Endothelial cell of umbilical vein (primary cell): ENCODE data around the gene KRT1. TPM values are rescaled to one million over a fixed set of nuclear protein-coding genes. Genes with fewer than 3 reads are reported as not detected.

ENCODE experiments used
- BruUV-seq: library from RNA; stranded (reverse); fragments of 400-500 nt; replicated peaks from 2 replicates; lab custom pipeline; 2021; lab: Mats Ljungman, UMichigan
- CTCF ChIA-PET: fragments of 300-600, 350-600 bp; sonication (Branson Sonifier 250); formaldehyde crosslinking; loops from one replicate; lab custom pipeline; 2021; ENCODE audit warnings: antibody characterized with exemption, inconsistent platforms; lab: Charles Lee
- POLR2A ChIA-PET: fragments of 300-600, 350-600 bp; sonication (Branson Sonifier 250); formaldehyde crosslinking; loops from one replicate; lab custom pipeline; 2021; ENCODE audit warnings: antibody characterized with exemption, inconsistent platforms; lab: Charles Lee
- DNase-seq: peaks from one replicate; pipeline ENCODE4 v3.0.0-alpha.2; 2011; ENCODE audit warnings: low read depth, low spot score
- FAIRE-seq: peaks from 2 replicates; lab custom pipeline; 2011; peaks lifted over from hg19 to GRCh38; lab: Jason Lieb, UNC
- H2AFZ ChIP-seq: 2 replicates; pipeline ENCODE4 v1.6.0; 2012; ENCODE audit warnings: low read depth, low read length, control low read depth, inconsistent platforms
- H3K27ac ChIP-seq: 2 replicates; pipeline ENCODE4 v1.5.1; 2011; ENCODE audit warnings: low read depth, mild to moderate bottlenecking, control low read depth, low read length, moderate library complexity; ENCODE audit not compliant: insufficient read depth
- H3K27me3 ChIP-seq, 2 experiments: 2 replicates each; pipeline versions ENCODE4 v1.6.0 to v1.6.1; 2011; ENCODE audit warnings: low read length in 2 of 2, mixed read lengths in 1 of 2; ENCODE audit not compliant: control insufficient read depth in 2 of 2, insufficient read depth in 2 of 2
- H3K36me3 ChIP-seq, 2 experiments: 2 replicates in 1 of 2; 3 replicates in 1 of 2; pipeline ENCODE4 v1.5.1; 2011; ENCODE audit warnings: low read length in 2 of 2, mild to moderate bottlenecking in 1 of 2, moderate library complexity in 1 of 2; ENCODE audit not compliant: control insufficient read depth in 2 of 2, insufficient read depth in 2 of 2; ENCODE audit errors: extremely low read depth in 1 of 2
- H3K4me1 ChIP-seq: 3 replicates; pipeline ENCODE4 v1.5.1; 2011; ENCODE audit warnings: mild to moderate bottlenecking, low read length; ENCODE audit not compliant: control insufficient read depth, insufficient read depth; ENCODE audit errors: extremely low read depth
- H3K4me2 ChIP-seq: 2 replicates; pipeline ENCODE4 v1.6.1; 2011; ENCODE audit warnings: low read length, control low read depth, mixed read lengths; ENCODE audit not compliant: insufficient read depth
- H3K4me3 ChIP-seq, 3 experiments: fragments of 200-600 bp in 1 of 3; sonication (generic), shearing (Covaris generic) in 1 of 3; replicated peaks in 1 of 3; 2 replicates each; pipeline ENCODE4 v1.5.1; 2011 to 2016; ENCODE audit warnings: control low read depth in 3 of 3, low read length in 3 of 3, mild to moderate bottlenecking in 2 of 3, inconsistent platforms in 1 of 3, low read depth in 1 of 3, moderate library complexity in 1 of 3; ENCODE audit not compliant: insufficient read depth in 1 of 3
- H3K79me2 ChIP-seq: 2 replicates; pipeline ENCODE4 v1.6.0; 2012; ENCODE audit warnings: low read length, inconsistent platforms; ENCODE audit not compliant: control insufficient read depth, insufficient read depth
- H3K9ac ChIP-seq: replicated peaks from 2 replicates; pipeline ENCODE3; 2011; ENCODE audit warnings: low read length, control low read depth; ENCODE audit not compliant: insufficient read depth; ENCODE audit errors: extremely low read depth
- H3K9me1 ChIP-seq: replicated peaks from 3 replicates; pipeline ENCODE4 v1.6.0; 2011; ENCODE audit warnings: mild to moderate bottlenecking, low read length; ENCODE audit not compliant: control insufficient read depth, insufficient read depth; ENCODE audit errors: extremely low read depth
- H3K9me3 ChIP-seq: replicated peaks from 2 replicates; pipeline ENCODE4 v1.5.1; 2012; ENCODE audit warnings: low read length, inconsistent platforms; ENCODE audit not compliant: control insufficient read depth, insufficient read depth
- H4K20me1 ChIP-seq: replicated peaks from 2 replicates; pipeline ENCODE3; 2011; ENCODE audit warnings: mild to moderate bottlenecking, low read length; ENCODE audit not compliant: control insufficient read depth, insufficient read depth; ENCODE audit errors: extremely low read depth
- CTCF ChIP-seq, 2 donors: IDR thresholded peaks; 1 replicate in 1 of 2; 2 replicates in 1 of 2; pipeline ENCODE4 v1.5.1; 2011; ENCODE audit warnings: low read length in 2 of 2, mild to moderate bottlenecking in 2 of 2, moderate library complexity in 2 of 2, control low read depth in 1 of 2, inconsistent platforms in 1 of 2, low read depth in 1 of 2; ENCODE audit not compliant: insufficient read depth in 1 of 2; ENCODE audit errors: extremely low read depth in 1 of 2
- FOS ChIP-seq: IDR thresholded peaks from 2 replicates; pipeline ENCODE4 v1.6.1; 2011; ENCODE audit warnings: mild to moderate bottlenecking, low read length, moderate library complexity, borderline replicate concordance; ENCODE audit not compliant: insufficient read depth
- JUN ChIP-seq: IDR thresholded peaks from 2 replicates; pipeline ENCODE4 v1.6.1; 2011; ENCODE audit warnings: borderline replicate concordance, low read depth; ENCODE audit not compliant: insufficient read length, insufficient read depth
- POLR2A ChIP-seq: IDR thresholded peaks from 2 replicates; pipeline ENCODE4 v1.6.1; 2012; ENCODE audit warnings: low read depth, mild to moderate bottlenecking, control low read depth, low read length
- POLR2AphosphoS5 ChIP-seq: IDR thresholded peaks from 2 replicates; pipeline ENCODE4 v1.6.1; 2012; ENCODE audit warnings: low read depth, mild to moderate bottlenecking, control low read depth, low read length, moderate library complexity; ENCODE audit not compliant: insufficient read depth
- dilution Hi-C: fragments of 300-500 bp; cut with MboI; formaldehyde crosslinking; loops from one replicate; pipeline ENCODE4 v1.15.0; 2019; ENCODE audit warnings: low sequenced_read_pairs; ENCODE audit not compliant: extremely low pct_ligation_motif_present
- intact Hi-C: fragments of 100-400 bp; cut with micrococcal nuclease; formaldehyde crosslinking; loops from one replicate; pipeline ENCODE4 v1.10.0; 2022
- polyA plus RNA-seq, 4 experiments: library from polyadenylated mRNA; depleted of rRNA in 3 of 4; stranded (reverse) in 3 of 4; unstranded in 1 of 4; fragments of >200 nt; gene quantifications; 2 replicates each; pipeline versions ENCODE4 v1.2.1 to v1.2.3, GENCODE V29; 2011 to 2012; ENCODE audit warnings: missing spikeins in 1 of 4
- total RNA-seq: library from RNA; stranded (reverse); gene quantifications from 2 replicates; pipeline ENCODE4 v1.2.3, GENCODE V29; 2021

The KRT1 gene
- total and polyA plus RNA-seq, 2 donors (not counting 3 experiments of a cell fraction or from before 2014, with no cell fraction given): not detected

- H3K9me1 ChIP-seq: no peaks in the 10 kb centered on the region
- dilution Hi-C loops (no loop called here), intact Hi-C loops (no loop called here)
- no peak overlapping the region for H3K4me3 ChIP-seq
- H3K36me3 ChIP-seq: no peaks in the 10 kb centered on the region
- no TSS peak for BruUV-seq
- FAIRE-seq (no peak), DNase-seq (no peak)
- H3K27ac ChIP-seq: no peak overlapping the region
- no peaks in the 10 kb centered on the region for H3K79me2 ChIP-seq
- no peak overlapping the region for H3K4me2 ChIP-seq
- TF ChIP-seq JUN: no peak
- no peaks in the 10 kb centered on the region for H3K9me3 ChIP-seq
- H3K27me3 ChIP-seq: no peaks in the 10 kb centered on the region
- no peaks in the 10 kb centered on the region for H3K4me1 ChIP-seq
- ChIA-PET POLR2A (no interaction called here), CTCF (no interaction called here)
- no peak overlapping the region for H3K9ac ChIP-seq
- H4K20me1 ChIP-seq: no peaks in the 10 kb centered on the region
- no peak overlapping the region for H2AFZ ChIP-seq
Measured at GRCh38 chr12:52724384-52724783, 44.2 kb upstream of the KRT1 start.

- no peaks in the 10 kb centered on the region for H3K79me2 ChIP-seq
- dilution Hi-C loops (no loop called here), intact Hi-C loops (no loop called here)
- no peak overlapping the region for H3K4me3 ChIP-seq
- H3K4me2 ChIP-seq: no peak overlapping the region
- H3K4me1 ChIP-seq: no peaks in the 10 kb centered on the region
- H3K9ac ChIP-seq: no peak overlapping the region
- no peaks in the 10 kb centered on the region for H3K9me1 ChIP-seq
- H3K9me3 ChIP-seq: no peaks in the 10 kb centered on the region
- no peak overlapping the region for H2AFZ ChIP-seq
- H4K20me1 ChIP-seq: no peaks in the 10 kb centered on the region
- FAIRE-seq: no peak
- ChIA-PET POLR2A (no interaction called here), CTCF (interaction anchor here (2.0 kb wide), 1 partner anchor 15 kb away, joined by 8 read pairs; no protein-coding TSS in a partner anchor)
- no TSS peak for BruUV-seq
- H3K27ac ChIP-seq: no peak overlapping the region
- no peaks in the 10 kb centered on the region for H3K27me3 ChIP-seq
- DNase-seq: no peak
- TF ChIP-seq CTCF (IDR thresholded peaks at IDR 0.05; ENCODE audit: extremely low read depth in 1 of 2, insufficient read depth in 1 of 2, low read depth in 1 of 2, low read length in 2 of 2) (no peak), POLR2AphosphoS5 (no peak), POLR2A (no peak), FOS (no peak)
- no peaks in the 10 kb centered on the region for H3K36me3 ChIP-seq
Measured at GRCh38 chr12:52722680-52723079, 42.5 kb upstream of the KRT1 start.
